Type B pancreatic cell (in vitro differentiated cells): ENCODE results near the gene SLC38A11. TPM values are rescaled to one million over a fixed set of nuclear protein-coding genes. Genes with fewer than 3 reads are reported as not detected.
"Not testable (repeated sequence)": the region's sequence is repeated elsewhere in the genome, so short reads cannot be mapped to it uniquely, and the experiment has no call there.

ENCODE experiments used
- DNase-seq: peaks from one replicate; pipeline ENCODE4 v3.0.0; 2021; ENCODE audit warnings: mixed read lengths; ENCODE audit not compliant: unreplicated experiment; ENCODE audit errors: extremely low spot score
- H3K27ac Mint-ChIP-seq: 2 replicates; pipeline ENCODE4 v1.8.0; 2021; ENCODE audit warnings: mild to moderate bottlenecking, mixed read lengths
- H3K27me3 Mint-ChIP-seq: 2 replicates; pipeline ENCODE4 v1.8.0; 2021; ENCODE audit warnings: mixed read lengths
- H3K36me3 Mint-ChIP-seq: 2 replicates; pipeline ENCODE4 v1.8.0; 2021; ENCODE audit warnings: mixed read lengths
- H3K4me1 Mint-ChIP-seq: one replicate; pipeline ENCODE4 v1.8.0; 2021; ENCODE audit warnings: mixed read lengths; ENCODE audit not compliant: unreplicated experiment
- H3K4me3 Mint-ChIP-seq: 2 replicates; pipeline ENCODE4 v1.8.0; 2021; ENCODE audit warnings: mild to moderate bottlenecking, mixed read lengths
- H3K9me3 Mint-ChIP-seq: 2 replicates; pipeline ENCODE4 v1.8.0; 2021; ENCODE audit warnings: mixed read lengths
- total RNA-seq: library from RNA; stranded (reverse); gene quantifications from 2 replicates; pipeline ENCODE4 v1.2.1, GENCODE V29; 2021; ENCODE audit warnings: low replicate concordance
- TF ChIP-seq, protein P1 (sequence below): fragments of 200-600 bp; sonication (generic); conservative IDR thresholded peaks from 2 replicates; pipeline ENCODE4 v1.5.0; 2021; ENCODE audit warnings: antibody characterized with exemption, mild to moderate bottlenecking

The SLC38A11 gene
- total RNA-seq, 1 donor from 2014 or later, result 3.7 TPM

DNA sequence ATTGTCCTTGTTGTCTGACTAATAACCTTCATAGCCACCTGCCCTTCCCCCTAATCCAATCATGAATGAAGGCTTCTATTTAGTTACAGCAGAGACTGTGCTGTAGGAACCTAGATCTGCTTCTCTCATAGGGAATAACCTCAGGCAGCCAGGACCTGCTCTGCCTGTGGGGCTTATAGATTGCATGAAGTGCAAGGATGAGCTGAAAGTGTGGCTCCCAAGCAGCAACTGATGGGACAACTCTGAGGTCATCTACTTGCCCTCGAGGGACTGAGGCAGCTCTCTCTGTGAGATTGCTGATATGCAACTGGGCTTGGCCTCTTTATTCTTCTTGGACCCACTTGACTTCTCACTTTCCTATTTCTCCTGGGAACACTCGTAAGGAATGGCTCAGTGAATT lies 23.8 kb upstream of the SLC38A11 start:
- Mint-ChIP-seq H3K4me3 (no peak overlapping the region), H3K4me1 (no peaks in the 10 kb centered on the region), H3K27ac (no peak overlapping the region), H3K9me3 (no peaks in the 10 kb centered on the region), H3K36me3 (no peaks in the 10 kb centered on the region), H3K27me3 (no peaks in the 10 kb centered on the region)
- no peak for DNase-seq
- TF ChIP-seq, protein P1, sequence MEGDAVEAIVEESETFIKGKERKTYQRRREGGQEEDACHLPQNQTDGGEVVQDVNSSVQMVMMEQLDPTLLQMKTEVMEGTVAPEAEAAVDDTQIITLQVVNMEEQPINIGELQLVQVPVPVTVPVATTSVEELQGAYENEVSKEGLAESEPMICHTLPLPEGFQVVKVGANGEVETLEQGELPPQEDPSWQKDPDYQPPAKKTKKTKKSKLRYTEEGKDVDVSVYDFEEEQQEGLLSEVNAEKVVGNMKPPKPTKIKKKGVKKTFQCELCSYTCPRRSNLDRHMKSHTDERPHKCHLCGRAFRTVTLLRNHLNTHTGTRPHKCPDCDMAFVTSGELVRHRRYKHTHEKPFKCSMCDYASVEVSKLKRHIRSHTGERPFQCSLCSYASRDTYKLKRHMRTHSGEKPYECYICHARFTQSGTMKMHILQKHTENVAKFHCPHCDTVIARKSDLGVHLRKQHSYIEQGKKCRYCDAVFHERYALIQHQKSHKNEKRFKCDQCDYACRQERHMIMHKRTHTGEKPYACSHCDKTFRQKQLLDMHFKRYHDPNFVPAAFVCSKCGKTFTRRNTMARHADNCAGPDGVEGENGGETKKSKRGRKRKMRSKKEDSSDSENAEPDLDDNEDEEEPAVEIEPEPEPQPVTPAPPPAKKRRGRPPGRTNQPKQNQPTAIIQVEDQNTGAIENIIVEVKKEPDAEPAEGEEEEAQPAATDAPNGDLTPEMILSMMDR, result no peak

DNA sequence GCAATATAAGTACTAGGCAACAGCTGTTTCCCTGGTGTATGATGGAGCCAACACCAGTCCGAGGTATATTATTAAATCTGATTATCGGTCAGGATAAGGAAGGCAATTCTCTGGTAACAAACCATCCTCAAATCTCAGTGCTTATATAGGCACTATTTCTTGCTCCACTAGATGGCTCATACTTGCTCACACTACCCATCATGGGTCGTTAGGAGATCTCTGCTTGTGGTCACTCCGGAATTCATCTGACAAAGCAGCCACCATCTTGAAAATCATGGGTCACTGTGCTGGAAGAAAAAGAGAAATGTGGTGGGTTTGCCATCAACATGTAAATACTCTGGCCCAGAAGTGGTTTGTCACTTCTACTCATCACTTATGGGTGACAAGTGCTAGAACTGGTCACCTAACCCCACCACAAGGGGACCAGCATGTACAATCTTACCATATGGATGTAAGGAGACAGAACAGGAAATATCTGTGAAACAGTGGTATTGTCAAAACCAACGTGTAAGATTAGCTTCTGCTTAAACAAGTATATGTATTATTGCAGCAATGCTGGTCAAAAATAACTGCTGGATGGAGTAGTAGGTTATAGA lies 21.6 kb upstream of the SLC38A11 start:
- not testable (repeated sequence) for H3K9me3 Mint-ChIP-seq, H3K4me1 Mint-ChIP-seq, H3K27me3 Mint-ChIP-seq, H3K36me3 Mint-ChIP-seq, H3K27ac Mint-ChIP-seq, DNase-seq, H3K4me3 Mint-ChIP-seq

DNA sequence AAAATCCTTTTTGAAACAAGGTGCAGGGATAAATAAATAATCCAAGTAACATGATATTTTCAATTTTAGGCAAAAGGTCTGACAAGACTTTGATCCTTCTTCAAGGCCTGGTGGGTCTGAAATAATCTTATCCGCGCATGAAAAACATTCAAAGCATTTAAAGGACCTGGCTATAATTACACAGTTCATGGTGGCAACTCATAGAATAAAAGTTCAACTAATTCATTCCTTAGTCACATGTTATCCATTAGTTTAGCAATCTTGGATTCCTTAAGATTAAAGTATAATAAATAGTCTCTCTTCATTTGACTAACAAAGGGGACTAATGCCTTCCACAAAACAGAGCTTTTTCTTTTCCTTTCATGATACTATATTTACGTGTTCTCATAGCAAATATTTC lies 21.0 kb upstream of the SLC38A11 start:
- Mint-ChIP-seq H3K36me3 (no peaks in the 10 kb centered on the region), H3K9me3 (peaks cover 4% of the 10 kb centered on the region), H3K4me1 (peaks cover 5% of the 10 kb centered on the region), H3K4me3 (no peak overlapping the region), H3K27ac (no peak overlapping the region), H3K27me3 (no peaks in the 10 kb centered on the region)
- no peak for DNase-seq
- TF ChIP-seq, protein P1, result no peak

GRCh38 chr2:164975891-164976290 lies 20.6 kb upstream of the SLC38A11 start:
- H3K4me1 Mint-ChIP-seq, result peaks cover 5% of the 10 kb centered on the region
- DNase-seq, result no peak
- TF ChIP-seq, protein P1, result no peak
- no peaks in the 10 kb centered on the region for H3K27me3 Mint-ChIP-seq
- no peaks in the 10 kb centered on the region for H3K36me3 Mint-ChIP-seq
- H3K4me3 Mint-ChIP-seq, result no peak overlapping the region
- peaks cover 4% of the 10 kb centered on the region for H3K9me3 Mint-ChIP-seq
- H3K27ac Mint-ChIP-seq, result no peak overlapping the region

DNA sequence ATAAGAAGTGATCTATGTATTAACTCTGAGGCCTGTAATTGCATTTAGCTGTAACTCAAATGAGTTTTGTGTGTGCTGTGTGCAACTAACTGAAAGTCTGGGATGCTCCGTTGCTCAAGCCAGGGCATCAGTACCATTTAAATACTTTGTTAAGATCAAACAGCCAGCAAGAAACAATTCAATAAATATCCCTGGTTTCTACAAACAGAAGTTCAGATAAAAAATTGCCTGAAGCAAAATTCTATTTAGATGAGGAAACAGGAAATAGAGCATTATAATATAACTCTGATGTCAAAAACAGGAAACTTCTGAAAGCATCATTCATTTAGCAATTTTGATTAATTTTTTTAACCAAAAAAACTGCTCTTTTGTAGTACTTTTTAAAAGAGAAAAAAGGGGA lies 18.9 kb upstream of the SLC38A11 start:
- TF ChIP-seq, protein P1, result no peak
- no peaks in the 10 kb centered on the region for H3K27me3 Mint-ChIP-seq
- no peak overlapping the region for H3K4me3 Mint-ChIP-seq
- no peak for DNase-seq
- peaks cover 5% of the 10 kb centered on the region for H3K4me1 Mint-ChIP-seq
- H3K36me3 Mint-ChIP-seq, result no peaks in the 10 kb centered on the region
- no peak overlapping the region for H3K27ac Mint-ChIP-seq
- H3K9me3 Mint-ChIP-seq, result peaks cover 8% of the 10 kb centered on the region

DNA sequence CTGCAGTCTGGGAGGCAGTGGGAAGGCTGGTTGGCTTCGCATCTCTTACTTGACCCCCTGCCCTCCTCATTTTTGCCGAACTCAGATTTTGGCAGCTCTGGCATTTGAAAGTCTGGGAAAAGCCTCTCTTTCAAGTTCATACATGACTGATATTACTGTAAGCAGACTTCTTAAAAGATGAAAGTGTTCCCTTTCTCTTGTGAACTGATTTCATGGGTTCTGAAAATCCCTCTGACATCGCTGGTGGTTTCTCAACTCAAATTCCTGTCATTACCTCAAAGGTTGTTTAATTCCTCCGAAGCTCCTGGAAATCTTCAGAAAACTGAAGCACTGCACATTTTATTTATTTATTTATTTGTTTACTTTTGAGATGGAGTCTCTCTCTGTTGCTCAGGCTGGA lies 16.9 kb upstream of the SLC38A11 start:
- DNase-seq, result no peak
- Mint-ChIP-seq H3K27ac (no peak overlapping the region), H3K9me3 (peaks cover 14% of the 10 kb centered on the region), H3K36me3 (no peaks in the 10 kb centered on the region), H3K4me1 (peaks cover 5% of the 10 kb centered on the region), H3K27me3 (no peaks in the 10 kb centered on the region), H3K4me3 (no peak overlapping the region)
- TF ChIP-seq, protein P1, result no peak
